GM19043 (cell line): ENCODE data around the gene ATP11B.
A peak's percentile ranks its signal among the peaks of the same experiment; 100 is the strongest.

Source experiments
- ATAC-seq: cut with Tn5 transposase; IDR thresholded peaks from one replicate; pipeline ENCODE4 v1.9.1; 2021; ENCODE audit warnings: low read depth; ENCODE audit not compliant: unreplicated experiment

ATP11B gene

GRCh38 chr3:182792901-182793662, at the start of gene ATP11B:
Gene ATP11B, plus strand, starts transcription at chr3:182793504. Its CDS starts 256 bp downstream, at chr3:182793760.
- ATAC-seq, result peak; percentile 43

DNA sequence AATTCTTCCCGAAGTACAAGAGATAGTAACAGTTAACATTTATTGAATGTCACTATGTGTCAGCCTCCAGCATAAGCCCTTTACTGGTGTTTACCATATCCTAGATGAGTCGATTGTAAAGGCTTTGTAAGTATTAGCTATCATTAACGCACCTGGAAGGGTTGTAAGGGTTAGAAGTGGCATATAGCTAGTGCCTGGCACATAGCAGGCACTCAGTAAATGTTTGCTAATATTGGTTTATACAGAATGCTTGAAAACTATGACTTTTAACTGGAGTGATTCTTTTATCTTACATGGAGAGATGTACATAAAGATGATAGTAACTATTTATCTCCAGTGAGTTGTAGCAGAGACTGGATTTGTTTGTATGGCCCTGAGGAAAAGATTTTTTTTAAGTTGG, 46.3 kb upstream of the ATP11B start:
- no peak for ATAC-seq

GRCh38 chr3:182755308-182755707, 38.0 kb upstream of the ATP11B start:
- no peak for ATAC-seq

GRCh38 chr3:182755712-182756111, 37.6 kb upstream of the ATP11B start:
- ATAC-seq, result no peak

GRCh38 chr3:182760576-182761164, 32.6 kb upstream of the ATP11B start:
- ATAC-seq, result no peak

DNA sequence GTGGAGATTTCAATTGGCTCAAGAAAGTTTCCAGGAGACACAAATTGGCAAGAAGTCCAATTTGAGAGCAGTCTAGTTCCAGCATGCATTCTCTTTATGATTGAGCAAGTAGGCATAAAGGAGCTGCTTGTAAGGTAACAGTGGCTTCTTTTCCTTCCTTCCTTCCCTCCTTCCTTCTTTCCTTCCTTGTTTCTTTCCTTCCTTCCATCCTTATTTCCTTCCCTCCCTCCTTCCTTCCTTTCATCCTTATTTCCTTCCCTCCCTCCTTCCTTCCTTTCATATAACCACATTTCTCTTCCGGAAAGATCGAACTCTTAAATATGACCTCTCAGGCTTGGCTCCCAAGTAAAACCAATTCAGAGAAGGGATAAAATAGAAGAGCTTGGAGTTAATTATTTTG, 29.4 kb upstream of the ATP11B start:
- no peak for ATAC-seq

- ATAC-seq, result no peak
Observed at GRCh38 chr3:182765287-182765686, 28.0 kb upstream of the ATP11B start.

DNA sequence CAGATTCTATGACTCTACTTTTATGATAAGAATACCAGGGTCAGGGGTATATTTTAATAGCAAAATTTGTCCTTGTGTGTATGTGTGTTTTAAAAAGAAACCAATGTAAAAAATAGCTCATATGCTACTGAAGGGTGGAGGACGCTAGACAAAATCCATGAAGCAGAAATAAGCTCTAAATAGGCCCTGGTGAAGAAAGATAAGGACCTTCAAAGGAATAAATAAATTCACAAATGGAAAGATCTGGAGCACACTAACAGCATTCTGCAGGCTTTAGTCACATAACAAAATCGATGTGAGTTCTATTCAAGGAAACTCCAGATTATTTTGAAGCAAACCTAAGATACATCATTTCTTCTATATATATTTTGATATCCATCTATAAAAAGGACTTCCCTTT, 27.2 kb upstream of the ATP11B start:
- ATAC-seq, result no peak

- ATAC-seq, result no peak
Observed at GRCh38 chr3:182768413-182768812, 24.9 kb upstream of the ATP11B start.

- ATAC-seq, result no peak
Observed at GRCh38 chr3:182769673-182770072, 23.6 kb upstream of the ATP11B start.

GRCh38 chr3:182782149-182782548, 11.2 kb upstream of the ATP11B start:
- peak; percentile 76 for ATAC-seq

DNA sequence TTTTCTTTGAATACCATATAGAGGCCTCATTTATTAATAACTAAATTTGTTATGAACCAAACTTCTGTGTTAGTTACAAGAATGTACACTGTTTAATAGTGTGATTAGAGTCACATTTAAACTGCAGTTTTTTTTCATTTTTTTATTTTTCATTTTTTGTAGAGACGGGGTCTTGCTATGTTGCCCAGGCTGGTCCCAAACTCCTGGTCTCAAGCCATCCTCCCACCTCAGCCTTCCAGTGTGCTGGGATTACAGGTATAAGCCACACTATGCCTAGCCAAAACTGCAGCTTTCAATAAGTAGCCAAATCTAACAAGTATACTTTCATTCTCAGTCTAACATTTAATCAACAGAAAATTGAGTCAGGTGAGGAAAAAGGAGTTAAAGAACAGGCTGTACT, 10.2 kb upstream of the ATP11B start:
- ATAC-seq, result no peak

DNA sequence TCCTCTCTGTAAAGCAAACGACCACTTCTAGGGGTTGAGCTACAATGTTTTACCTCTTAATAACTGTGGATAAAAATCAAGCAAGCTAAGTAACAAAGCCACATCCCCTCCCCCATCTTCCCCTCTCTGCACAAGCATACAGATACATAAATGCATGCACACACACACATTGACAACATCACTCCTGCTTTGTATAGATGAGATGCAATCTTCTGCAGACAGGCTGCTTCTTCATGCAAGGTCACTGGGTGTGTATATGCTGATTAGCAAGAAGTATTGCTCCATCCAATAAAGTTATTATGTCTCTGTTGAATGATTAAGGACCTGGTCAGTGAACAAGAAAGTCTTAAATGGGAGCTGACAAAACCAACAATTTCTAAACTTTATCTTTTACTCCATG, 8.8 kb upstream of the ATP11B start:
- no peak for ATAC-seq

DNA sequence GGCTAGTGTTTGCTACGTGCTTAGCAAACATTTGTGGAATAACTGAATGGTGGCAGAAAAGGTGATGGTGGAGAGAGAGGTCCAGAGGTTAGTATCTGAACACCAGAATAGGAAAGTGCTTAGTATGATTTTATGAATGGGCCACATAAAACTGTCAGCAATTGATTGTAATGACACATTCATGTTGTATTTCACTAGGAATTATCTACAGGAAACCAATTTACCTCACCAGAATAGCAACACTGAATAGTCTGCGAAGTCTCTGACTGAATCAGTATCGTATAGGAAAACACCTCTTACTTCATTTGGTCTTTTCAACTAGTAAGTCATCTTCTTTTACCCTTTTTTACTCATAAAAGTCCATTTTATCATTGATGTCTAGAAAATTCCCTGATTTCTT, 8.2 kb upstream of the ATP11B start:
- ATAC-seq, result no peak

DNA sequence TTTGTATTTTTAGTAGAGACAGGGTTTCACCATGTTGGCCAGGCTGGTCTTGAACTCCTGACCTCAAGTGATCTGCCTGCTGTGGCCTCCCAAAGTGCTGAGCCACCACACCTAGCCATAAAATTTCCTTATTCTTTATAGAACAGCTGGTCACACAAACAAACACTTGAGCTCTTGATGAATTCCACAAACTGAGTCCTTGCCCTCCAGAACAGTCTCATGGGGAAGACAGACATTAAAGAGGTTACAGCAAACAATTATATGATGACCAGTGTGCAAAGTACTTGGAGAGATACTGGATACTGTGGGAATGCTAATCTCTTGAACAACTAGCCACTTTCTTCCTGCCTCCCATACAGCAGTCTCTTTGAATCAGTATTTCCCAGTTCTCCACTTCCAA, 7.5 kb upstream of the ATP11B start:
- ATAC-seq, result no peak

GRCh38 chr3:182786564-182787196, 6.6 kb upstream of the ATP11B start:
- ATAC-seq, result no peak

GRCh38 chr3:182787302-182788036, 5.8 kb upstream of the ATP11B start:
- ATAC-seq, result no peak

GRCh38 chr3:182789371-182789770, 3.9 kb upstream of the ATP11B start:
- ATAC-seq, result no peak

DNA sequence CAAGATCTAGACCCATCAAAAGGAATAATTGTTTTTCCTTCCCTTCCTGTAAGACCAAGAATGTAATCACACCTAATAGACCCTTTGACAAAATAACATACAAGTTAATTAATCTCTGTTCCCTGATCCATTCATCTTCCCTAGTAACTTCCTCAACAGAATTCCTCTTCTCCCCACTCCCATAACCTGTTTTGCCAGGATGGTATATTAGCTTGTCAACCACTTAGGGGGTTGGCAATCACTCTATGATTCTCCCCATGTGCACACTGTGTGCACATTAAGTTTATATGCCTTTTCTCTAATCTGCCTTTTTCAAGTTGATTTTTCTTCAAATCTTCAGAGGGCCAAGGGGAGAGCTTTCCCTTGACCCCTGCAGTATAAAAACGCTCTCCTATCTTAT, 2.7 kb upstream of the ATP11B start:
- no peak for ATAC-seq

DNA sequence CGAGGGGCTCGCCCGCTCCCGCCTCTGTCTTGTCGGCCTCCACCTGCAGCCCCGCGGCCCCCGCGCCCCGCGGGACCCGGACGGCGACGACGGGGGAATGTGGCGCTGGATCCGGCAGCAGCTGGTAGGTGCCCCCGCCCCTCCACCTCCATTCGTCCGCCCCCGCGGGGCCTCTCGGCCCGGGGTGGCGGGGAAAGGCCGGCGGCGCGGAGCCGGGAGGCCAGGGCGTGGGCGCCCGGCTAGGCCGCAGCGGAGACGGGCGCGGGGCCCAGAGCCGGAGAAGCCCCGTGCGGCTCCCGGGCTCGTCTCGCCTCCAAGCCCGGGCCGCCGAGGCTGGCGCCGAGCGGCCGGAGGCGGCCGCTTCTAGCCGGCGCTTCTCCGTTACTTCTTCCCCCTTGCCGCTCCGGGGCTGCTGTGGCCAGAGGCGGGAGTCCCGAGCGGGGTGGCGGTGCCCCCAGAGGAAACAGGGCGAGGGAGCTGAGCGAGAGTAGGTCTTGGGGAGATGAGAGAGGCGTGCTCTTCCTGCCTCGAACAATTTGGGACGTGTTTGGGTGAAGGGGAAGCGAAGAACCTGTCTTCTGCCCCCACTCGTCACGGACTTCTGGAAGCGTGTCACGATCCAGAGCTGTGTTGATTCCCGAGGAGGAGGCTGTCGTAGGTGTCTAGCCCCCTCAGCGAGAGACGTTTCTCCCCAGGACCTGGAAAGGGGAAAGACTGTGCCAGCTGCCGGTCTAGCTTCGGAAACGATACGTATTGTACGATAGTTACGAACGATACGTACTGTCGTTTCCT, 555 bp downstream of the ATP11B start:
- ATAC-seq, result peak; percentile 26
